Colonic mucosa (tissue), 4 donors: ENCODE results near the gene HTR3A. TPM values are rescaled to one million over a fixed set of nuclear protein-coding genes. Genes with fewer than 3 reads are reported as not detected.
A peak's percentile ranks its signal among the peaks of the same experiment; 100 is the strongest.

Source experiments
- DNase-seq: peaks from one replicate; pipeline ENCODE4 v3.0.0-alpha.2; 2020
- H3K27ac ChIP-seq: fragments of 200-600 bp; one replicate; pipeline ENCODE4 v1.8.0; 2021
- H3K27me3 ChIP-seq: fragments of 200-600 bp; one replicate; pipeline ENCODE4 v1.8.0; 2021
- H3K36me3 ChIP-seq: fragments of 200-600 bp; one replicate; pipeline ENCODE4 v1.8.0; 2021
- H3K4me1 ChIP-seq: fragments of 200-600 bp; one replicate; pipeline ENCODE4 v1.8.0; 2021; ENCODE audit warnings: mild to moderate bottlenecking
- H3K4me3 ChIP-seq: fragments of 200-600 bp; one replicate; pipeline ENCODE4 v1.8.0; 2021
- H3K9ac ChIP-seq, 2 donors: one replicate each; pipeline ENCODE4 v1.7.0; 2013; ENCODE audit warnings: control low read depth in 2 of 2, low read depth in 2 of 2, low read length in 2 of 2
- H3K9me3 ChIP-seq: fragments of 200-600 bp; one replicate; pipeline ENCODE4 v1.8.0; 2021
- intact Hi-C: fragments of 100-400 bp; cut with DNase I; formaldehyde crosslinking; loops from one replicate; pipeline ENCODE4 v1.14.1; 2022
- total RNA-seq, 2 donors: library from RNA; stranded (reverse); fragmentation: NEBNext Ultra II Directional in 1 of 2; extraction: Animal tissue kit (Norgen Biotek cat#: 25700) in 1 of 2; gene quantifications; one replicate each; pipeline ENCODE4 v1.2.1, GENCODE V29; 2021
- TF ChIP-seq, protein P1 (sequence below): fragments of 200-600 bp; IDR thresholded peaks from one replicate; pipeline ENCODE4 v1.8.0; 2022; ENCODE audit warnings: antibody characterized with exemption, mild to moderate bottlenecking
- donor health status: healthy.
- donor health status: DM: no; HTN: no; CAD: no.
- donor health status: DM: no; HTN: no; CAD: no.

Gene HTR3A
- total RNA-seq, 2 donors from 2014 or later = 0.90 TPM; not detected in 1

GRCh38 chr11:113992459-113993110, 17.7 kb downstream of the HTR3A start:
- no peaks in the 10 kb centered on the region for H3K27me3 ChIP-seq

GRCh38 chr11:113994077-113994954, 19.4 kb downstream of the HTR3A start:
- TF ChIP-seq, protein P1, sequence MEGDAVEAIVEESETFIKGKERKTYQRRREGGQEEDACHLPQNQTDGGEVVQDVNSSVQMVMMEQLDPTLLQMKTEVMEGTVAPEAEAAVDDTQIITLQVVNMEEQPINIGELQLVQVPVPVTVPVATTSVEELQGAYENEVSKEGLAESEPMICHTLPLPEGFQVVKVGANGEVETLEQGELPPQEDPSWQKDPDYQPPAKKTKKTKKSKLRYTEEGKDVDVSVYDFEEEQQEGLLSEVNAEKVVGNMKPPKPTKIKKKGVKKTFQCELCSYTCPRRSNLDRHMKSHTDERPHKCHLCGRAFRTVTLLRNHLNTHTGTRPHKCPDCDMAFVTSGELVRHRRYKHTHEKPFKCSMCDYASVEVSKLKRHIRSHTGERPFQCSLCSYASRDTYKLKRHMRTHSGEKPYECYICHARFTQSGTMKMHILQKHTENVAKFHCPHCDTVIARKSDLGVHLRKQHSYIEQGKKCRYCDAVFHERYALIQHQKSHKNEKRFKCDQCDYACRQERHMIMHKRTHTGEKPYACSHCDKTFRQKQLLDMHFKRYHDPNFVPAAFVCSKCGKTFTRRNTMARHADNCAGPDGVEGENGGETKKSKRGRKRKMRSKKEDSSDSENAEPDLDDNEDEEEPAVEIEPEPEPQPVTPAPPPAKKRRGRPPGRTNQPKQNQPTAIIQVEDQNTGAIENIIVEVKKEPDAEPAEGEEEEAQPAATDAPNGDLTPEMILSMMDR = peak; percentile 55
- Histone ChIP-seq H3K4me3 (no peak overlapping the region), H3K36me3 (no peaks in the 10 kb centered on the region), H3K9ac (no peak overlapping the region), H3K27ac (no peak overlapping the region), H3K9me3 (no peaks in the 10 kb centered on the region), H3K27me3 (no peaks in the 10 kb centered on the region), H3K4me1 (no peaks in the 10 kb centered on the region)
- intact Hi-C loops = loop anchor here (1.0 to 10.0 kb wide), 2 partner anchors 100 to 267 kb away; no protein-coding TSS in a partner anchor
- no peak for DNase-seq

More at GRCh38 chr11:113992459-113993110, 17.7 kb downstream of the HTR3A start:
- DNase-seq = no peak
- no peaks in the 10 kb centered on the region for H3K9me3 ChIP-seq
- intact Hi-C loops = loop anchor here (10.0 kb wide), 1 partner anchor 98 kb away; no protein-coding TSS in a partner anchor
- H3K27ac ChIP-seq = no peak overlapping the region
- H3K9ac ChIP-seq = no peak overlapping the region
- no peaks in the 10 kb centered on the region for H3K4me1 ChIP-seq
- TF ChIP-seq, protein P1 = no peak
- no peaks in the 10 kb centered on the region for H3K36me3 ChIP-seq
- H3K4me3 ChIP-seq = no peak overlapping the region

- TF ChIP-seq, protein P1 = no peak
- Histone ChIP-seq H3K27ac (no peak overlapping the region), H3K4me3 (no peak overlapping the region), H3K27me3 (no peaks in the 10 kb centered on the region), H3K9me3 (no peaks in the 10 kb centered on the region), H3K4me1 (no peaks in the 10 kb centered on the region), H3K9ac (no peak overlapping the region), H3K36me3 (no peaks in the 10 kb centered on the region)
- no peak for DNase-seq
- intact Hi-C loops = loop anchor here (10.0 kb wide), 1 partner anchor 103 kb away; no protein-coding TSS in a partner anchor
Measured at GRCh38 chr11:113997473-113997872, 22.6 kb downstream of the HTR3A start.

- no peaks in the 10 kb centered on the region for H3K27me3 ChIP-seq
- intact Hi-C loops = loop anchor here (10.0 kb wide), 1 partner anchor 104 kb away; no protein-coding TSS in a partner anchor
- no peaks in the 10 kb centered on the region for H3K36me3 ChIP-seq
- H3K4me3 ChIP-seq = no peak overlapping the region
- H3K27ac ChIP-seq = no peak overlapping the region
- no peaks in the 10 kb centered on the region for H3K9me3 ChIP-seq
- no peaks in the 10 kb centered on the region for H3K4me1 ChIP-seq
- DNase-seq = no peak
- TF ChIP-seq, protein P1 = no peak
- no peak overlapping the region for H3K9ac ChIP-seq
Measured at GRCh38 chr11:113998574-113998973, 23.7 kb downstream of the HTR3A start.

- intact Hi-C loops = no loop called here
- no peak overlapping the region for H3K4me3 ChIP-seq
- no peaks in the 10 kb centered on the region for H3K9me3 ChIP-seq
Measured at GRCh38 chr11:114000526-114000925, 25.6 kb downstream of the HTR3A start.

More at GRCh38 chr11:114000526-114000925, 25.6 kb downstream of the HTR3A start:
- Histone ChIP-seq H3K4me1 (no peaks in the 10 kb centered on the region), H3K36me3 (no peaks in the 10 kb centered on the region), H3K27ac (no peak overlapping the region), H3K27me3 (no peaks in the 10 kb centered on the region), H3K9ac (no peak overlapping the region)
- DNase-seq = no peak
- TF ChIP-seq, protein P1 = no peak
